ENCODE results near the gene KHDRBS1. TPM values are rescaled to one million over a fixed set of nuclear protein-coding genes. Genes with fewer than 3 reads are reported as not detected.
A peak's percentile ranks its signal among the peaks of the same experiment; 100 is the strongest.
"Not testable (repeated sequence)": the region's sequence is repeated elsewhere in the genome, so short reads cannot be mapped to it uniquely, and the experiment has no call there.

The KHDRBS1 gene
- total and polyA plus RNA-seq, 2 donors = 84.8 to 85.0 TPM

- Histone ChIP-seq H3K36me3 (ENCODE audit: insufficient read depth) (no peaks in the 10 kb centered on the region), H3K27ac (ENCODE audit: low read depth) (no peak overlapping the region), H3K4me1 (ENCODE audit: insufficient read depth) (no peaks in the 10 kb centered on the region), H3K4me3 (ENCODE audit: low read depth, low read length) (no peak overlapping the region)
- DNase-seq (ENCODE audit: extremely low spot score) = no peak
- 57% methylated on average over 1 of the region's 1 CpG for whole genome bisulfite sequencing
Measured at GRCh38 chr1:31991182-31991581, 22.5 kb upstream of the KHDRBS1 start.

- 87% methylated on average over 3 of the region's 3 CpGs for WGBS
- H3K27ac ChIP-seq (ENCODE audit: low read depth) = no peak overlapping the region
- DNase-seq (ENCODE audit: extremely low spot score) = no peak
- no peak overlapping the region for H3K4me3 ChIP-seq (ENCODE audit: low read depth, low read length)
- no peaks in the 10 kb centered on the region for H3K36me3 ChIP-seq (ENCODE audit: insufficient read depth)
- H3K4me1 ChIP-seq (ENCODE audit: insufficient read depth) = no peaks in the 10 kb centered on the region
Measured at GRCh38 chr1:31995263-31995662, 18.4 kb upstream of the KHDRBS1 start.

GRCh38 chr1:31996121-31996520 lies 17.5 kb upstream of the KHDRBS1 start:
- H3K36me3 ChIP-seq (ENCODE audit: insufficient read depth); H3K4me3 ChIP-seq (ENCODE audit: low read depth, low read length); DNase-seq (ENCODE audit: extremely low spot score); H3K27ac ChIP-seq (ENCODE audit: low read depth); H3K4me1 ChIP-seq (ENCODE audit: insufficient read depth): not testable (repeated sequence)
- 92% methylated on average over 5 of the region's 5 CpGs for WGBS

- no peaks in the 10 kb centered on the region for H3K4me1 ChIP-seq (ENCODE audit: insufficient read depth)
- H3K4me3 ChIP-seq (ENCODE audit: low read depth, low read length) = no peak overlapping the region
- H3K36me3 ChIP-seq (ENCODE audit: insufficient read depth) = no peaks in the 10 kb centered on the region
- WGBS = 85% methylated on average over 5 of the region's 5 CpGs
- no peak for DNase-seq (ENCODE audit: extremely low spot score)
- H3K27ac ChIP-seq (ENCODE audit: low read depth) = no peak overlapping the region
Measured at GRCh38 chr1:32001863-32002262, 11.8 kb upstream of the KHDRBS1 start.

- WGBS = 59% methylated on average over 4 of the region's 4 CpGs
- not testable (repeated sequence) for DNase-seq (ENCODE audit: extremely low spot score); H3K27ac ChIP-seq (ENCODE audit: low read depth); H3K36me3 ChIP-seq (ENCODE audit: insufficient read depth); H3K4me1 ChIP-seq (ENCODE audit: insufficient read depth); H3K4me3 ChIP-seq (ENCODE audit: low read depth, low read length)
Measured at GRCh38 chr1:32002285-32002684, 11.4 kb upstream of the KHDRBS1 start.

- no peaks in the 10 kb centered on the region for H3K36me3 ChIP-seq (ENCODE audit: insufficient read depth)
- H3K27ac ChIP-seq (ENCODE audit: low read depth) = no peak overlapping the region
- H3K4me1 ChIP-seq (ENCODE audit: insufficient read depth) = no peaks in the 10 kb centered on the region
- DNase-seq (ENCODE audit: extremely low spot score) = no peak
- no peak overlapping the region for H3K4me3 ChIP-seq (ENCODE audit: low read depth, low read length)
- WGBS = 89% methylated on average over 3 of the region's 3 CpGs
Measured at GRCh38 chr1:32005522-32005921, 8.1 kb upstream of the KHDRBS1 start.

GRCh38 chr1:32007591-32007940 lies 6.1 kb upstream of the KHDRBS1 start:
- Histone ChIP-seq H3K4me3 (ENCODE audit: low read depth, low read length) (no peak overlapping the region), H3K36me3 (ENCODE audit: insufficient read depth) (no peaks in the 10 kb centered on the region), H3K27ac (ENCODE audit: low read depth) (no peak overlapping the region), H3K4me1 (ENCODE audit: insufficient read depth) (no peaks in the 10 kb centered on the region)
- DNase-seq (ENCODE audit: extremely low spot score) = no peak
- 88% methylated on average over 1 of the region's 1 CpG for WGBS

GRCh38 chr1:32010246-32010645 lies 3.4 kb upstream of the KHDRBS1 start:
- Histone ChIP-seq H3K36me3 (ENCODE audit: insufficient read depth) (no peaks in the 10 kb centered on the region), H3K4me3 (ENCODE audit: low read depth, low read length) (no peak overlapping the region), H3K4me1 (ENCODE audit: insufficient read depth) (no peaks in the 10 kb centered on the region), H3K27ac (ENCODE audit: low read depth) (no peak overlapping the region)
- 88% methylated on average over 5 of the region's 5 CpGs for WGBS
- no peak for DNase-seq (ENCODE audit: extremely low spot score)

- Histone ChIP-seq H3K36me3 (ENCODE audit: insufficient read depth) (no peaks in the 10 kb centered on the region), H3K27ac (ENCODE audit: low read depth) (peak overlapping the region; percentile 79), H3K4me1 (ENCODE audit: insufficient read depth) (no peaks in the 10 kb centered on the region), H3K4me3 (ENCODE audit: low read depth, low read length) (peak overlapping the region; percentile 42)
- DNase-seq (ENCODE audit: extremely low spot score) = no peak
- WGBS = 52% methylated on average over 12 of the region's 12 CpGs
Measured at GRCh38 chr1:32012709-32013385, 821 bp upstream of the KHDRBS1 start.

GRCh38 chr1:32014199-32014947 lies 705 bp downstream of the KHDRBS1 start:
- under 1% methylated on average over 55 of the region's 55 CpGs for WGBS
- peak overlapping the region; percentile 92 for H3K27ac ChIP-seq (ENCODE audit: low read depth)
- no peaks in the 10 kb centered on the region for H3K4me1 ChIP-seq (ENCODE audit: insufficient read depth)
- DNase-seq (ENCODE audit: extremely low spot score) = peak; percentile 31
- H3K36me3 ChIP-seq (ENCODE audit: insufficient read depth) = no peaks in the 10 kb centered on the region
- peak overlapping the region; percentile 86 for H3K4me3 ChIP-seq (ENCODE audit: low read depth, low read length)

GRCh38 chr1:32014948-32015273 lies 1.2 kb downstream of the KHDRBS1 start:
- no peaks in the 10 kb centered on the region for H3K36me3 ChIP-seq (ENCODE audit: insufficient read depth)
- peak overlapping the region; percentile 86 for H3K4me3 ChIP-seq (ENCODE audit: low read depth, low read length)
- no peaks in the 10 kb centered on the region for H3K4me1 ChIP-seq (ENCODE audit: insufficient read depth)
- no peak for DNase-seq (ENCODE audit: extremely low spot score)
- under 1% methylated on average over 11 of the region's 11 CpGs for WGBS
- peak overlapping the region; percentile 92 for H3K27ac ChIP-seq (ENCODE audit: low read depth)

GRCh38 chr1:32020339-32020738 lies 6.7 kb downstream of the KHDRBS1 start:
- DNase-seq (ENCODE audit: extremely low spot score) = no peak
- no peak overlapping the region for H3K4me3 ChIP-seq (ENCODE audit: low read depth, low read length)
- WGBS = 45% methylated on average over 6 of the region's 6 CpGs
- peaks cover 3% of the 10 kb centered on the region for H3K4me1 ChIP-seq (ENCODE audit: insufficient read depth)
- H3K27ac ChIP-seq (ENCODE audit: low read depth) = no peak overlapping the region
- H3K36me3 ChIP-seq (ENCODE audit: insufficient read depth) = no peaks in the 10 kb centered on the region

- not testable (repeated sequence) for H3K27ac ChIP-seq (ENCODE audit: low read depth); H3K4me1 ChIP-seq (ENCODE audit: insufficient read depth); H3K4me3 ChIP-seq (ENCODE audit: low read depth, low read length); DNase-seq (ENCODE audit: extremely low spot score); H3K36me3 ChIP-seq (ENCODE audit: insufficient read depth)
- 89% methylated on average over 8 of the region's 8 CpGs for WGBS
Measured at GRCh38 chr1:32021574-32022018, 7.9 kb downstream of the KHDRBS1 start.

GRCh38 chr1:32023351-32023750 lies 9.7 kb downstream of the KHDRBS1 start:
- no peak overlapping the region for H3K4me3 ChIP-seq (ENCODE audit: low read depth, low read length)
- no peak overlapping the region for H3K27ac ChIP-seq (ENCODE audit: low read depth)
- no peak for DNase-seq (ENCODE audit: extremely low spot score)
- 47% methylated on average over 3 of the region's 3 CpGs for WGBS
- no peaks in the 10 kb centered on the region for H3K36me3 ChIP-seq (ENCODE audit: insufficient read depth)
- peaks cover 3% of the 10 kb centered on the region for H3K4me1 ChIP-seq (ENCODE audit: insufficient read depth)
